ENCODE results near the gene RAB9A.
A peak's percentile ranks its signal among the peaks of the same experiment; 100 is the strongest.

RAB9A gene

GRCh38 chrX:13747836-13748235 lies 58.9 kb downstream of the RAB9A start:
- TF ChIP-seq MAX (IDR thresholded peaks at IDR 0.05; ENCODE audit: low read depth, low read length) (no peak), POLR2A (IDR thresholded peaks at IDR 0.05; ENCODE audit: extremely low read depth, insufficient read length) (no peak), CTCF (IDR thresholded peaks at IDR 0.05; ENCODE audit: low read depth, low read length) (peak; percentile 43)
- DNase-seq (ENCODE audit: low read depth): peak; percentile 67

GRCh38 chrX:13748486-13748885 lies 59.6 kb downstream of the RAB9A start:
- no peak for DNase-seq (ENCODE audit: low read depth)
- H3K4me3 ChIP-seq (ENCODE audit: low read depth, low read length): no peak overlapping the region
- TF ChIP-seq POLR2A (IDR thresholded peaks at IDR 0.05; ENCODE audit: extremely low read depth, insufficient read length): no peak
- no peak for TF ChIP-seq MYC (IDR thresholded peaks at IDR 0.05; ENCODE audit: low read depth, low read length)
- no peak for TF ChIP-seq MAX (IDR thresholded peaks at IDR 0.05; ENCODE audit: low read depth, low read length)
- no peak for TF ChIP-seq CTCF (IDR thresholded peaks at IDR 0.05; ENCODE audit: low read depth, low read length)

More at GRCh38 chrX:13747836-13748235, 58.9 kb downstream of the RAB9A start:
- no peak overlapping the region for H3K4me3 ChIP-seq (ENCODE audit: low read depth, low read length)

GRCh38 chrX:13750204-13750603 lies 61.3 kb downstream of the RAB9A start:
- TF ChIP-seq CTCF (IDR thresholded peaks at IDR 0.05; ENCODE audit: low read depth, low read length) (peak; percentile 43), MYC (IDR thresholded peaks at IDR 0.05; ENCODE audit: low read depth, low read length) (no peak), POLR2A (IDR thresholded peaks at IDR 0.05; ENCODE audit: extremely low read depth, insufficient read length) (no peak), MAX (IDR thresholded peaks at IDR 0.05; ENCODE audit: low read depth, low read length) (no peak)
- DNase-seq (ENCODE audit: low read depth): peak; percentile 60
- H3K4me3 ChIP-seq (ENCODE audit: low read depth, low read length): no peak overlapping the region

- peak; percentile 41 for DNase-seq (ENCODE audit: low read depth)
- TF ChIP-seq MYC (IDR thresholded peaks at IDR 0.05; ENCODE audit: low read depth, low read length) (no peak), CTCF (IDR thresholded peaks at IDR 0.05; ENCODE audit: low read depth, low read length) (no peak), MAX (IDR thresholded peaks at IDR 0.05; ENCODE audit: low read depth, low read length) (no peak), POLR2A (IDR thresholded peaks at IDR 0.05; ENCODE audit: extremely low read depth, insufficient read length) (no peak)
- no peak overlapping the region for H3K4me3 ChIP-seq (ENCODE audit: low read depth, low read length)
Measured at GRCh38 chrX:13750812-13751211, 61.9 kb downstream of the RAB9A start.

GRCh38 chrX:13752141-13752540 lies 63.2 kb downstream of the RAB9A start:
- DNase-seq (ENCODE audit: low read depth): no peak
- H3K4me3 ChIP-seq (ENCODE audit: low read depth, low read length): no peak overlapping the region
- no peak for TF ChIP-seq MAX (IDR thresholded peaks at IDR 0.05; ENCODE audit: low read depth, low read length)
- TF ChIP-seq CTCF (IDR thresholded peaks at IDR 0.05; ENCODE audit: low read depth, low read length): no peak
- TF ChIP-seq MYC (IDR thresholded peaks at IDR 0.05; ENCODE audit: low read depth, low read length): no peak
- no peak for TF ChIP-seq POLR2A (IDR thresholded peaks at IDR 0.05; ENCODE audit: extremely low read depth, insufficient read length)

GRCh38 chrX:13752646-13753045 lies 63.7 kb downstream of the RAB9A start:
- TF ChIP-seq MAX (IDR thresholded peaks at IDR 0.05; ENCODE audit: low read depth, low read length) (no peak), MYC (IDR thresholded peaks at IDR 0.05; ENCODE audit: low read depth, low read length) (no peak)
- H3K4me3 ChIP-seq (ENCODE audit: low read depth, low read length): no peak overlapping the region
- DNase-seq (ENCODE audit: low read depth): peak; percentile 79
